HG03135 (cell line): ENCODE measurements around the gene NAV2.

Experiments
- ATAC-seq: cut with Tn5 transposase; IDR thresholded peaks from one replicate; pipeline ENCODE4 v1.9.1; 2021; ENCODE audit warnings: mild to moderate bottlenecking, moderate library complexity; ENCODE audit not compliant: unreplicated experiment

NAV2 gene

GRCh38 chr11:19686234-19686633 is 26.4 kb upstream of the NAV2 start:
- no peak for ATAC-seq

GRCh38 chr11:19687392-19687791 is 25.2 kb upstream of the NAV2 start:
- no peak for ATAC-seq

- no peak for ATAC-seq
These were observed 23.2 kb upstream of the NAV2 start for GRCh38 chr11:19689281-19690000.

GRCh38 chr11:19690885-19691284 is 21.8 kb upstream of the NAV2 start:
- no peak for ATAC-seq

- no peak for ATAC-seq
These were observed 20.7 kb upstream of the NAV2 start for GRCh38 chr11:19691815-19692500.

GRCh38 chr11:19693146-19693545 is 19.5 kb upstream of the NAV2 start:
- no peak for ATAC-seq

- no peak for ATAC-seq
These were observed 17.8 kb upstream of the NAV2 start for GRCh38 chr11:19694796-19695345.

- ATAC-seq: no peak
These were observed 16.6 kb upstream of the NAV2 start for GRCh38 chr11:19696073-19696472.

GRCh38 chr11:19696904-19697303 is 15.7 kb upstream of the NAV2 start:
- no peak for ATAC-seq

GRCh38 chr11:19697721-19698121 is 14.9 kb upstream of the NAV2 start:
- ATAC-seq: no peak

- ATAC-seq: no peak
These were observed 13.9 kb upstream of the NAV2 start for GRCh38 chr11:19698493-19699292.

GRCh38 chr11:19701421-19701820 is 11.2 kb upstream of the NAV2 start:
- ATAC-seq: no peak

GRCh38 chr11:19702620-19703019 is 10.0 kb upstream of the NAV2 start:
- ATAC-seq: no peak

GRCh38 chr11:19703211-19703610 is 9.4 kb upstream of the NAV2 start:
- no peak for ATAC-seq

GRCh38 chr11:19704213-19704612 is 8.4 kb upstream of the NAV2 start:
- ATAC-seq: no peak

GRCh38 chr11:19705936-19706335 is 6.7 kb upstream of the NAV2 start:
- no peak for ATAC-seq

- ATAC-seq: peak; percentile 7
These were observed 741 bp upstream of the NAV2 start for GRCh38 chr11:19711911-19712280.

- peak; percentile 30 for ATAC-seq
These were observed 772 bp downstream of the NAV2 start for GRCh38 chr11:19713196-19714021.

- no peak for ATAC-seq
These were observed 1.4 kb downstream of the NAV2 start for GRCh38 chr11:19714022-19714386.
